HEK293 (cell line): ENCODE results near the gene HINT3.

ENCODE experiments used
- HOXD13 ChIP-seq: sonication (generic); formaldehyde crosslinking; IDR thresholded peaks from 2 replicates; pipeline ENCODE4 v1.8.0; 2022; ENCODE audit warnings: missing genetic modification reagents, borderline replicate concordance
- MEIS1 ChIP-seq: sonication (generic); formaldehyde crosslinking; IDR thresholded peaks from 2 replicates; pipeline ENCODE4 v1.8.1; 2022; ENCODE audit warnings: missing genetic modification reagents, mild to moderate bottlenecking, borderline replicate concordance
- OVOL3 ChIP-seq: fragments of 450-650 bp; formaldehyde crosslinking; IDR thresholded peaks from 2 replicates; pipeline ENCODE4 v1.5.1; 2016; ENCODE audit warnings: missing biosample characterization, missing genetic modification characterization
- PATZ1 ChIP-seq: fragments of 450-650 bp; formaldehyde crosslinking; IDR thresholded peaks from 2 replicates; pipeline ENCODE4 v1.5.1; 2016; ENCODE audit warnings: missing biosample characterization, missing genetic modification characterization
- PRDM1 ChIP-seq: fragments of 450-650 bp; formaldehyde crosslinking; IDR thresholded peaks from 2 replicates; pipeline ENCODE4; 2016; ENCODE audit warnings: missing biosample characterization, missing genetic modification characterization
- PRDM4 ChIP-seq: fragments of 450-650 bp; formaldehyde crosslinking; IDR thresholded peaks from 2 replicates; pipeline ENCODE4 v1.5.1; 2017; ENCODE audit warnings: missing biosample characterization, missing genetic modification characterization
- SCRT1 ChIP-seq: fragments of 450-650 bp; formaldehyde crosslinking; IDR thresholded peaks from 2 replicates; pipeline ENCODE4 v1.5.1; 2016; ENCODE audit warnings: missing biosample characterization, missing genetic modification characterization, borderline replicate concordance
- TRIM28 ChIP-seq: IDR thresholded peaks from 2 replicates; pipeline ENCODE4 v1.6.1; 2011; ENCODE audit warnings: low read length, control low read depth, borderline replicate concordance
- TSHZ1 ChIP-seq: fragments of 450-650 bp; formaldehyde crosslinking; IDR thresholded peaks from 2 replicates; pipeline ENCODE4 v1.5.1; 2016; ENCODE audit warnings: missing biosample characterization, missing genetic modification characterization, borderline replicate concordance
- ZBTB1 ChIP-seq: fragments of 450-650 bp; formaldehyde crosslinking; IDR thresholded peaks from 2 replicates; pipeline ENCODE4 v1.5.1; 2016; ENCODE audit warnings: missing biosample characterization, missing genetic modification characterization
- ZFP37 ChIP-seq: fragments of 450-650 bp; formaldehyde crosslinking; IDR thresholded peaks from 2 replicates; pipeline ENCODE4 v1.5.1; 2016; ENCODE audit warnings: missing biosample characterization, missing genetic modification characterization
- ZNF146 ChIP-seq: fragments of 450-650 bp; formaldehyde crosslinking; IDR thresholded peaks from 2 replicates; pipeline ENCODE4 v1.5.1; 2016; ENCODE audit warnings: missing biosample characterization, missing genetic modification characterization
- ZNF214 ChIP-seq: fragments of 450-650 bp; formaldehyde crosslinking; IDR thresholded peaks from 2 replicates; pipeline ENCODE4 v1.5.1; 2017; ENCODE audit warnings: missing biosample characterization, mild to moderate bottlenecking, missing genetic modification characterization, borderline replicate concordance
- ZNF24 ChIP-seq: fragments of 450-650 bp; formaldehyde crosslinking; IDR thresholded peaks from 2 replicates; pipeline ENCODE4 v1.5.1; 2016; ENCODE audit warnings: missing biosample characterization, missing genetic modification characterization
- ZNF324 ChIP-seq: fragments of 450-650 bp; formaldehyde crosslinking; IDR thresholded peaks from 2 replicates; pipeline ENCODE4 v1.5.1; 2016; ENCODE audit warnings: missing biosample characterization, missing genetic modification characterization
- ZNF518A ChIP-seq: fragments of 450-650 bp; formaldehyde crosslinking; conservative IDR thresholded peaks from 2 replicates; pipeline ENCODE4 v1.5.1; 2016; ENCODE audit warnings: low read depth, missing biosample characterization, missing genetic modification characterization
- ZNF561 ChIP-seq: fragments of 450-650 bp; IDR thresholded peaks from 2 replicates; pipeline ENCODE4 v1.5.1; 2018; ENCODE audit warnings: missing biosample characterization, missing genetic modification characterization, borderline replicate concordance
- ZNF660 ChIP-seq: fragments of 450-650 bp; IDR thresholded peaks from 2 replicates; pipeline ENCODE4 v1.5.1; 2018; ENCODE audit warnings: missing biosample characterization, mild to moderate bottlenecking, missing genetic modification characterization
- ZNF792 ChIP-seq: fragments of 450-650 bp; formaldehyde crosslinking; IDR thresholded peaks from 2 replicates; pipeline ENCODE4 v1.5.1; 2016; ENCODE audit warnings: missing biosample characterization, missing genetic modification characterization
- TF ChIP-seq, protein P1 (sequence below): fragments of 450-650 bp; formaldehyde crosslinking; IDR thresholded peaks from 2 replicates; pipeline ENCODE4 v1.5.1; 2017; ENCODE audit warnings: missing biosample characterization, missing genetic modification characterization
- TF ChIP-seq, protein P2 (sequence below): fragments of 450-650 bp; formaldehyde crosslinking; IDR thresholded peaks from 2 replicates; pipeline ENCODE4 v1.5.1; 2017; ENCODE audit warnings: missing biosample characterization, missing genetic modification characterization
- TF ChIP-seq, protein P3 (sequence below): fragments of 450-650 bp; formaldehyde crosslinking; IDR thresholded peaks from 2 replicates; pipeline ENCODE4 v1.5.1; 2016; ENCODE audit warnings: missing biosample characterization, missing genetic modification characterization

The HINT3 gene

DNA sequence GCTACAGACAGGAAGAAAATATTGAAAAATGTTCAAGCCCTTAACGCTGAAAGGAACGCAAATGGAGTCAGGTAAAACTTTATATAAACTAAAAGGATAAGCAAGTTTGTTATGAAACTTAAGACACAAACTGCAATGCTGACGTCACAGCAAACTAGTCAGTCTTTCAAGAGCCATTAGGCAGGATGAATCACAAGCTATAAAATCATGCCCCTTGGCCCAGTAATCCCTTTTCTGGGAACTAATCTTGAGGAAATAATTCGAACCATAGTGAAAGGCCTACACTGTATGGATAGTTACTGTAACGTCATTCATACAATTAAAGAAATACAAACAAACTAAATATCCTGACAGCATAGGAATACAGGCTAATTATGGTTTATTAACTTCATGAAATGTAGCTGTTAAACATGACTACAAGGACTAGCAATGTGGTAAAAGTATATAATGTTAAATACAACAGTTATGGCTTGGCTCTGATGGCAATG is 42.7 kb upstream of the HINT3 start (continued):
- TF ChIP-seq TSHZ1 (tag by site-specific recombination): peak; percentile 95; the same call in 1 of the 2 replicates
- TF ChIP-seq PRDM1 (tag by site-specific recombination): peak; percentile 40; the same call in 1 of the 2 replicates
- TF ChIP-seq HOXD13 (CRISPR knock-in tag): peak; percentile 96
- TF ChIP-seq ZNF561 (tag by site-specific recombination): 0 out of 2 replicates have a peak, but pooled peaks have one; percentile 28
- TF ChIP-seq ZNF660 (tag by site-specific recombination): peak; percentile 81
- no peak for TF ChIP-seq SCRT1 (tag by site-specific recombination)
- TF ChIP-seq PRDM4: peak; percentile 86
- peak; percentile 96 for TF ChIP-seq ZNF24 (tag by site-specific recombination)
- peak; percentile 43 for TF ChIP-seq ZNF146 (tag by site-specific recombination)
- TF ChIP-seq, protein P1, sequence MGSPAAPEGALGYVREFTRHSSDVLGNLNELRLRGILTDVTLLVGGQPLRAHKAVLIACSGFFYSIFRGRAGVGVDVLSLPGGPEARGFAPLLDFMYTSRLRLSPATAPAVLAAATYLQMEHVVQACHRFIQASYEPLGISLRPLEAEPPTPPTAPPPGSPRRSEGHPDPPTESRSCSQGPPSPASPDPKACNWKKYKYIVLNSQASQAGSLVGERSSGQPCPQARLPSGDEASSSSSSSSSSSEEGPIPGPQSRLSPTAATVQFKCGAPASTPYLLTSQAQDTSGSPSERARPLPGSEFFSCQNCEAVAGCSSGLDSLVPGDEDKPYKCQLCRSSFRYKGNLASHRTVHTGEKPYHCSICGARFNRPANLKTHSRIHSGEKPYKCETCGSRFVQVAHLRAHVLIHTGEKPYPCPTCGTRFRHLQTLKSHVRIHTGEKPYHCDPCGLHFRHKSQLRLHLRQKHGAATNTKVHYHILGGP (tag by site-specific recombination): peak; percentile 12; the same call in 1 of the 2 replicates
- no peak for TF ChIP-seq ZNF792 (tag by site-specific recombination)
- peak; percentile 89; the same call in 1 of the 2 replicates for TF ChIP-seq TRIM28
- no peak for TF ChIP-seq MEIS1 (CRISPR knock-in tag)
- peak; percentile 74 for TF ChIP-seq ZNF324 (tag by site-specific recombination)
- peak; percentile 56 for TF ChIP-seq ZNF518A
- TF ChIP-seq, protein P2, sequence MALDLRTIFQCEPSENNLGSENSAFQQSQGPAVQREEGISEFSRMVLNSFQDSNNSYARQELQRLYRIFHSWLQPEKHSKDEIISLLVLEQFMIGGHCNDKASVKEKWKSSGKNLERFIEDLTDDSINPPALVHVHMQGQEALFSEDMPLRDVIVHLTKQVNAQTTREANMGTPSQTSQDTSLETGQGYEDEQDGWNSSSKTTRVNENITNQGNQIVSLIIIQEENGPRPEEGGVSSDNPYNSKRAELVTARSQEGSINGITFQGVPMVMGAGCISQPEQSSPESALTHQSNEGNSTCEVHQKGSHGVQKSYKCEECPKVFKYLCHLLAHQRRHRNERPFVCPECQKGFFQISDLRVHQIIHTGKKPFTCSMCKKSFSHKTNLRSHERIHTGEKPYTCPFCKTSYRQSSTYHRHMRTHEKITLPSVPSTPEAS: peak; percentile 35; the same call in 1 of the 2 replicates
- TF ChIP-seq ZFP37 (tag by site-specific recombination): 0 out of 2 replicates have a peak, but pooled peaks have one; percentile 38
- 0 out of 2 replicates have a peak, but pooled peaks have one; percentile 34 for TF ChIP-seq PATZ1 (tag by site-specific recombination)
- TF ChIP-seq ZBTB1: 0 out of 2 replicates have a peak, but pooled peaks have one; percentile 13
- peak; percentile 84 for TF ChIP-seq OVOL3 (tag by site-specific recombination)
- TF ChIP-seq, protein P3, sequence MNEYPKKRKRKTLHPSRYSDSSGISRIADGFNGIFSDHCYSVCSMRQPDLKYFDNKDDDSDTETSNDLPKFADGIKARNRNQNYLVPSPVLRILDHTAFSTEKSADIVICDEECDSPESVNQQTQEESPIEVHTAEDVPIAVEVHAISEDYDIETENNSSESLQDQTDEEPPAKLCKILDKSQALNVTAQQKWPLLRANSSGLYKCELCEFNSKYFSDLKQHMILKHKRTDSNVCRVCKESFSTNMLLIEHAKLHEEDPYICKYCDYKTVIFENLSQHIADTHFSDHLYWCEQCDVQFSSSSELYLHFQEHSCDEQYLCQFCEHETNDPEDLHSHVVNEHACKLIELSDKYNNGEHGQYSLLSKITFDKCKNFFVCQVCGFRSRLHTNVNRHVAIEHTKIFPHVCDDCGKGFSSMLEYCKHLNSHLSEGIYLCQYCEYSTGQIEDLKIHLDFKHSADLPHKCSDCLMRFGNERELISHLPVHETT (tag by site-specific recombination): peak; percentile 94
- TF ChIP-seq ZNF214 (tag by site-specific recombination): no peak
